HG03565 (cell line): ENCODE data around the gene UBE2V1.
"Not testable (repeated sequence)": the region's sequence is repeated elsewhere in the genome, so short reads cannot be mapped to it uniquely, and the experiment has no call there.

ENCODE experiments used
- ATAC-seq: cut with Tn5 transposase; IDR thresholded peaks from one replicate; pipeline ENCODE4 v1.9.1; 2021; ENCODE audit warnings: mild to moderate bottlenecking, moderate library complexity; ENCODE audit not compliant: unreplicated experiment

Gene UBE2V1

DNA sequence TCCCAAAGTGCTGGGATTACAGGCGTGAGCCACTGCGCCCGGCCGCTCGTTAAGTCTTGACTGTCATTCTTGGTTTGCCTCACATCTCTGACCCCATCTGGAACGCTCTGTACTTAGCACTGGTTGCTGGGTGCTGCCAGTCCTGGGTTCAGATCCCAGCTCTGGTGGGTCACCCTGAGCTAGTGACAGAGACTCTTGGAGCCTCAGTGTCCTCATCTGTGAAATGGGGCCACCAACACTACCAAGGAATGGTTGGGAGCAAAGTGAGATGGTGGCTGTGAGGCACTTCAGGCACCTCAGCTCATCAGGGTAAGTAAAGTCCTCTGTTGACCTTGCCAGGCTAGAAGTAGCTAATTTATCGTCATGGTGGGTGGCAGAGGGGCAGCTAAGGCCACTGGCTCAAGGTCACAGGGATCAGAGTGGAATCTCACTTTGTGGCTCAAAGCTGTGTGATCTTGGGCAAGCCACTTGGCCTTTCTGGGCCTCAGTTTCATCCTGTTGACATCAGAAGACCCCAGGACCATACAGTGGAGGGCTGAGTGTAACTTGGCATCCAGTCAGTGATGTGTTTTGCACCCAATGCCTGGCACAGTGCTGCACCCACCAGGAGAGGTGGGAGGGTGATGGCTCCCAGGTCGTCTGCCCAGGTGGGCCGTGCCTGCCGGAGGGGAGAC, 46.7 kb downstream of the UBE2V1 start:
- ATAC-seq, result no peak

DNA sequence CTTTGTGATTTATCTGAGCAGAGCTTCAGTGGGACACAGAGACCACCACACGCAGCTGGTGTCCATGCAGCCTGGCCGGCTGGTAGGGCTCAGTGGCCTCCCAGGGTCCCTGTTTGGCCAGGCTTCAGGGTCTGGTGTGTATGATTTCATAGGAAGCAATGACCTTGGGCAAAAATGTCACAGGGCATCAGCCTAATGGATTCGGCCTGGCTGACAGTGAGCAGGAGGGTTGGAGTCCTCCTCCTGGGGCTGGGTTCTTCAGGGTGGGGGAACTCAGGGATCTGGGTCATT, 47.7 kb downstream of the UBE2V1 start:
- ATAC-seq, result no peak

DNA sequence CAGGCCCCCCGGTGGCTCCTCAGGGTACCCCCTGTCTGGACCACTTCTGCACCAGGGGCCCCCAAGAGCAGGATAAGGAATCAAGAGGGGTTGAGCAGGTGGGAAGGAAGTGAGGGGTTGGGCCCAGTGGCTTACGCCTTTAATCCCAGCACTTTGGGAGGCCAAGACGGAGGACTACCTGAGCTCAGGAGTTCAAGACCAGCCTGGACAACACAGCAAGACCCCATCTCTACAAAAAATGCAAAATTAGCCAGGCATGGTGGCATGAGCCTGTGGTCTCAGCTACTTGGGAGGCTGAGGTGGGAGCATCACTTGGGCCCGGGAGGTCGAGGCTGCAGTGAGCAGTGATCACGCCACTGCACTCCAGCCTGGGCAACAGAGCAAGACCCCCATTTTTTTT, 49.2 kb downstream of the UBE2V1 start:
- not testable (repeated sequence) for ATAC-seq

DNA sequence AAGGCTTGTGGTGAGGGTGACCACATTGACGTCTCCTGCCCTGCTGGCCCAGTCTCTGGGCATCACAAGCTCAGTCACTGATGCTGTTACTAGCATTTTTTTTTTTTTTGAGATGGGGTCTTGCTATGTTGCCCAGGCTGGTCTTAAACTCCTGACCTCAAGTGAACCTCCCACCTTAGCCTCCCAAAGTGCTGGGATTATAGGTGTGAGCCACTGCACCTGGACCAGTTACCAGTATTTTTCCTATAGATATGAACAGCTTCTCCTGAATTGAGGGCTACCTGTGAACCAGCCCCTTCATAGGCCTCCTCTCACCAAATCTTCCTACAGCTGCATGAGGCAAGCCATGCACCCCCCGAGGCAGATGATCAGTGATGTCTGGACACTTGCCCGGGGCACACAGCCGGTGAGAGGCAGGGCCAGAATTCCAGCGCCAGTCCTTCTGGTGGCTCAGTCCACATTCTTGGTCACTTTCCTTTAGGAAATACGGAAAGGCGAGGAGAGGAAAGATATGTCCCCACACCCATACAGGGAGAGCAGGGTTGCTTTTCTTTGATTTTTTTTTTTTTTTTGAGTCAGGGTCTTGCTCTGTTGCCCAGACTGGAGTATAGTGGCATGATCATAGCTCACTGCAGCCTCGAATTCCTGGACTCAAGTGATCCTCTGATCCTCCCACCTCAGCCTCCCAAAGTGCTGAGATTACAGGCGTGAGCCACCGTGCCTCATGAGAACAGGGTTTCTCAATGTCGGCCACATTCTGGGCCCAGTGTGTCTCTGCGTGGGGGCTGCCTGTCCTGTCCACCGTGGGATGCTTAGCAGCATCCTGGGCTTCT, 50.7 kb downstream of the UBE2V1 start:
- ATAC-seq, result no peak

DNA sequence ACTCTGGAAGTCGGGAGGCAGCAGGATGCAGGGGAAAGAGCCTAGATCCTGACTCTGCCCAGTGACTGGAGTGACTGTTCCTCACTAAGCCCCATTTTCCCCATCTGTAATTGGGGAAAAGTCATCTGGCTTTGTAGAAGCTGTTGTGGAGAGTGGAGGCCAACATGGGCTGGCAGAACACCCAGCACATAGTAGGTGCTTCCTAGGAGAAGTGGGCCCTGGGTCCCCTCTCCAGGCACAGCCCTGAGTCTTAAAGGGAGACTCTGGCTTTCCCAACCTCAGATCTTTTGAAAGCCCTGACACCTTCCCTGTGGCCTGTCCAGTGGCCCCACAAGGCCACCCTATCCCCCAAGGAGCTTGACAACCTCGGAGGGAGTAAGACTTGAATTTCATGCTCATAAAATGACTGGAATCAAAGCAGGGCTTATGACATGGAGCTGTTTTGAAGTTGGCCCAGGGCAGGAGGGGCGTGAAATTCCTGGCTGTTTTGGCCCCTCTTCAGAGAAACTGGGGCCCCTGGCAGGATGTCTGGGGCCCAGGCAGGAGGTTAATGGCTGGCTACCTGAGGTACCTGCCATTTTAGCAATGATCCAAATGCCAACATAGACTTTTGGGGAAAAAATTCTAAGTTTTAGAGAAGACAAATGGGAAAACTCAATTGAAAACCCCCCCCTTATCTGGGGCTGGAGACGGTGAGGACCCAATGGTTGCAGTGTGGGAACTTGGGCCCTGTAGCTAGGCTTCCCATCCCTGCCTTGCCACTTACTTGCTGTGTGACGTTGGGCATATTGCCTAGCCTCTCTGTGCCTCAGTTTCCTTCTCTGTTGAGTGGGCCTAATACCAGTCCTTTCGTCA, 51.6 kb downstream of the UBE2V1 start:
- ATAC-seq, result no peak

DNA sequence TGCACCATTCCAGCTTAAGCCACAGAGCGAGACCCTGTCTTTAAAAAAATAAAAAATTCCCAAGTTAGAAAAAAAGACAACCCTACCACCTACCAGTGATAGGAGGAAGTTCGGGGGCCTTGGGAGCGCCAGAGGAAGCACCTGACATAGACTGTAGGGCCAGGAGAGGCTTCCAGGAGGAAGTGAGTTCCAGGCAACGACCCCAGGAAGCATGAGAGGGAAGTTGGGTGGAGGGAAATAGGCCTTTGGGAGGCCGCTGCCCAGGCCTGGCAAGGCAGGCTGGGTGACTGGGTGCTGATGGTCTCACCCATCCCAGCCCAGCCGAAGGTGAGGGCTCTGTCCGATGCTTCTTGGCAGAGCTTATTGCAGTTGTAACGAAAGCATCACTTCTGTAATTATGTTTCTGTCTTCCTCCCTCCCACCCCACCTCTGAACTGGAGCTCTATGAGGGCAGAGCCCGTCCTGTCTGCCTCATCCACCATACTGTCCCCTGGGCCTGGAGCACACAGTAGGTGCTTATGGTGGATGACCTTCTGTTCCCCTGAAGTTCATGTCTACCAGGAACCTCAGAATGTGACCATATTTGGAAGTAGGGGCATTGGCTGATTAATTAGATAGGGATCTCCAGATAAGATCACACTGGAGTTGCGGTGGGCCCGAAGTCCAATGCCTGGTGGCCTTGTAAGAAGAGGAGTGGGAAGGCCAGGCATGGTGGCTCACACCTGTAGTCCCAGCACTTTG, 54.1 kb downstream of the UBE2V1 start:
- ATAC-seq, result no peak

DNA sequence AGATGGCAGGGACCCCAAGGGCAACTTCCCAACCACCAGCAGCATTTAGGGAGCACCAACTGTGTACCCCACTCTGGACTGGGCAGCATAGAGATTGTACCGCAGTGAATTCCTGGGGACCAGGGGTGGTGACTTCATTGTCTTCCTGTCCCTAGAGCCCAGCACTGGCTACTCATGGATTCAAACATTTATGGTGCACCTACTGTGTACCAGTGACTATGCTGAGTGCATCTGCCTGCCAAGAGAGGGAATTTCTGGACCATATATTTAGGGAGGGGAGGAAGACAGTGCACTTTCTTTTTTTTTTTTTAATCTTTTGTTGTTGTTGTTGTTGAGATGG, 55.3 kb downstream of the UBE2V1 start:
- ATAC-seq, result no peak

DNA sequence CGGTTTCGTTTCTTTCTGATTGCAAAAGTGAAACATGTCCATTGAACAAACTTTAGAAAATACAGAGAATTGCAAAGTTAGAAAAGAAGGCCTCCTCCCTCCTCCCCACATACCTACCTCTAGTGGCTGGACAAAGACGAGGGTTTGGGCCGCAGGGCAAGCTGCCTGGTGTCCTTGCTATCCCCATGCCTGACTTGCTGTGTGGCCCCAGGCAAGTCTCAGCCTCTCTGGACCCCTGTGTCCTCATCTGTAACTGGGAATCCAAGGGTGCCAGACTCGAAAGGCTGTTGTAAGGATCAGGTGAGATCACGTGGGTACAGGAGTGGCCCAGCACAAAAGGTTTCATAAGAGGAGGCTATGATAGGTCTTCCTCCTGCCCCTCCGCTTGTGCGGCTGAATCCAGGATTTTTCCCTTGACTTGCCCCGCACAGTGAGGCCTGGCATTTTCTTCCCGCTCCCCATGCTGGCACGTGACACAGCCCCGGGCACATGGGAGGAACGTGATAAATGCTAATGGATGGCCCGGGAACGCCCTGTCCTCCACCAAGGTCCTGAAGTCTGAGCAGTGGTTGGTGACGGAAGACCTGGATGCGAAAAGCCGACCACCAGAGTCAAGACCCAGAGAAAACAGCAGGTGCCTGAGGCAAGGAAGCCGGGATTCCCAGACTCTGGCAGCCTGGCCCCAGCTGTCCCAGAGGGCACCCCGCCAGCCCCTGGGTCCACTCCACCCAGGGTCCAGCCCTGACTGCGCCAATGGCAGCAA, 55.8 kb downstream of the UBE2V1 start:
- no peak for ATAC-seq

DNA sequence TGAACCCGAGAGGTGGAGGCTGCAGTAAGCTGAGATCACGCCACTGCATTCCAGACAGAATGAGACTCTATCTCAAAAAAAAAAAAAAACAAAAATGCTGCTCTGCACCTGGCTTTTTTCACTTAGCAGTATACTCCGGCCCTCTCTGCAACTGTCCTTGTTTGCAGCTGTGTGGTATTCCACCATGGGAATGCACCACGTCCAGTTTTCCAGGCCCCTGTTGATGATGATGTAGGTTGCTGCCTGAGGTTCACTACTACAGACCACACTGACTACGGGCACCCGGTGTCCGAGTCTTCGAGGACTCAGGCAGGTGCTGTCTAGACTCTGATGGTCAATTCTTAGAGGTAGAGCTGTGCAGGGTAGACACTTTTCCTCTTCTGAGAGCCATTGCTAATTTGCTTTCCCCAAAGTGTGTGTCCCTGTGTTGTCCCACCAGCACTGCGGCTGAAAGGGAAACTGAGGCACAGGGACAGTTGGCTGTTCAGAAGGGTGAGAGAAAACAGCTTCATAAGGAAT, 56.5 kb downstream of the UBE2V1 start:
- no peak for ATAC-seq

DNA sequence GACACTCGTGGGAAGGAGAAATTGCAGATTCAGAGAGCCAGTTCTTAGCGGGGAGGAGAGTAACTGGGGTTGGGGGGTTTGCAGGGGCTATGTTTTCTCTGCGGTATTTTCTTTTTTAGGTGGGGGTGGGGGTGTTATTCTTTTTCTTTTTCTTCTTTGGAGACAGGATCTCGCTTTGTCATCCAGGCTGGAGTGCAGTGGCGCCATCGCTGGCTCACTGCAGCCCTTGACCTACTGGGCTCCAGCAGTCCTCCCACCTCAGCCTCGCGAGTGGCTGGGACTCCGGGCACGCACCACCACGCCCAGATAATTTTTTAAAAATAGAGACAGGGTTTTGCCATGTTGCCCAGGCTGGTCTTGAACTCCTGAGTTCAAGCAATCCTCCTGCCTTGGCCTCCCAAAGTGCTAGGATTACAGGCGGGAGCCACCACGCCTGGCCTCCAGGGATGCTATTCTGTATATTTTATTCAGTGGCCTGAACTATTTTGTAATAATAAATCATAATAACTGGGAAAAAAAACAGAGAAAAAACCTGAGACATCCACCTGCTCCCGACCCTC, 57.3 kb downstream of the UBE2V1 start:
- no peak for ATAC-seq

DNA sequence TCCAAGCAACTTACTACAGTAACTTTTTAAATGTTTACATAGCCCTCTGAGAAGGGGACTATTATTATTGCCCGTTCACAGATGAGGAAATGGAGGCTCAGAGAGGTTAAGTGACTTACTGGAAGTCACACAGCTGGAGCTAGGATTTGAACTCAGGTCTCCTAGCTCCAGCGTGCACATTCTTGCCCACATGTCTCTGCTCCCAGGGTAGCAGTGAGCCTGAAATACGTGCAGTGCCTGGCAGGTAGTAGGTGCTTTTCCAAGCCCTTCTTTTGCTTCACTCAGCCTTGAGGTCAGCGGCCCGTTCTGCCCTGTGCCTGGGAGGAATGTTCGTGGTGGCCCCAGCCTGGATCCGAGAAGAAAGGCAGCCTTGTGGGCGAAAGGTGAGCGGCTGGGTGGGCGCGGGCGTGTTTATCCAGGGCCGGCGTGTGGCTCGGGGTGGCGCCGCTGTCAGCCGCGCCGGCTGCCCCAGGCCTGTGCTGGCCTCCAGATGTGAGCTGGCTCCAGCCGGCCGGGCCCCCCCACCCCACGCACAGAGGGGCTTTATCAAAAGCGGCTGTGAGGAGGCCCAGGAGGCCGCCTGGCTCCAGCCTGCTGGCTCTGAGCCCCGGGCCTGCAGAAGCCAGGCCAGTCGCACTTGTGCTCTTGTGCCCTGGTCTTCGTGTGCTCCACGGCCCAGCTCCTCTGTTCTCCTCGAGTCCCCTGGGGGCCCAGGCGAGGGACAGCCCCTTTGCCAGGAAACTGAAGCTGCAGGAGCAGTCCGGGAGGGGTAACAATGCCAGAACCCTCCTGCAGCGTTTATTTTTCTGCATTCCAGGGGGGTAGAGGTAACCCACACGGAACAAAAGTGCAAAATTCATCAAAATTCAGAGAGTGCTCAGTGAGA, 58.1 kb downstream of the UBE2V1 start:
- no peak for ATAC-seq

DNA sequence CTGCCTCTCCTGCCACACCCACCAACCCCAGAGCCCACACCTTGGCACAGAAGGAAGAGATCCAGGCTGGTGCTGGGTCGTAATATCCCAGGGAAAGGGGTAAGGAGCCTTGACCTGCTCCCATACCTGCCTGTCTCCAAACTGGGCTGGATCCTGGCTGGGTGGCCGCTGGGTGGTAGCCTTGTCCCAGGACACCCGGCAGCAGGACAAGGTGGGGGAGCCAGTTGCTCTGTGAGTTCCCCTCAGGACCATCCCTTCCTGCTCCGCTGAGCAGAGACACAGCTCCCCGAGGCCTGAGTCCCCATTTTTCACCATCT, 58.8 kb downstream of the UBE2V1 start:
- ATAC-seq, result no peak

DNA sequence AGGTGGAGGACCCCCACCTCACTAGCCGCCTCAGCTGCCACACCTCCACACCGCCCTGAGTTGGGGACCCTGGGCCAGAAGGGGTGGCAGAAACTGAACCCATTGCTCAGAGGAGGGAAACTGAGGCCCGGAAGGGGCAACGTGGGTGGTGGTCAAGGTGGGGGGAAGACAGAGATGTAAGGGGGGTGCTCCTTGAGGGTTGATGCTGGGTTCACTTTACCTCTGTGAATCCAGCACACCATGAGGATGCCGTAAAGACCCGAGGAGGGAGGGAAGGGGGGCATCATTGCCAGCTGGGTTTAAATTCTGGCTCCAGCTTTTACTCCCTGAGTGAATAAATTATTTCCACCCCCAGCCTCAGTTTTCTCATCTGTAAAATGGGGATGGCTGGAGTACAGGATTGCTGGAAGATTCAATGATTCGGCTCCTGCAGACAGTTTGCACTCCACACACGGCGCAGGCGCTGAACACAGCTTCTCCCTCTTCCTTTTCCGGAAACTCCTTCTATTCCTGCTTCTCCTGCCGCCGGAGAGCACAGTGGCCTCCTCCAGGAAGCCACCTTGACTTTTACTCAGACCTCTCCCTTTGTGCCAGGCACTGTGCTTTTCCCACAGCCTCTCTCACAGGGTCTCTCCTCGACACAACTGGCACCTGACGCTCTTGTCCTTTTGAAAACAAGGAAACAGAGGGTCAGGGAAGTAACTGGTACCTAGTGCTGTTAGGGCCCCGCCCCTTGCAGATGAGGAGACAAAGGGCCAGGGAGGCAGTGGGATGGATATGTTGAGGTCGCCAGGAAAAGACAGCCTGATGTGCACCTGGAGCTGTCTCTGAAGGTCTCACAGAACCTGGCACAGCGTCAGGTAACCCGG, 59.4 kb downstream of the UBE2V1 start:
- no peak for ATAC-seq

DNA sequence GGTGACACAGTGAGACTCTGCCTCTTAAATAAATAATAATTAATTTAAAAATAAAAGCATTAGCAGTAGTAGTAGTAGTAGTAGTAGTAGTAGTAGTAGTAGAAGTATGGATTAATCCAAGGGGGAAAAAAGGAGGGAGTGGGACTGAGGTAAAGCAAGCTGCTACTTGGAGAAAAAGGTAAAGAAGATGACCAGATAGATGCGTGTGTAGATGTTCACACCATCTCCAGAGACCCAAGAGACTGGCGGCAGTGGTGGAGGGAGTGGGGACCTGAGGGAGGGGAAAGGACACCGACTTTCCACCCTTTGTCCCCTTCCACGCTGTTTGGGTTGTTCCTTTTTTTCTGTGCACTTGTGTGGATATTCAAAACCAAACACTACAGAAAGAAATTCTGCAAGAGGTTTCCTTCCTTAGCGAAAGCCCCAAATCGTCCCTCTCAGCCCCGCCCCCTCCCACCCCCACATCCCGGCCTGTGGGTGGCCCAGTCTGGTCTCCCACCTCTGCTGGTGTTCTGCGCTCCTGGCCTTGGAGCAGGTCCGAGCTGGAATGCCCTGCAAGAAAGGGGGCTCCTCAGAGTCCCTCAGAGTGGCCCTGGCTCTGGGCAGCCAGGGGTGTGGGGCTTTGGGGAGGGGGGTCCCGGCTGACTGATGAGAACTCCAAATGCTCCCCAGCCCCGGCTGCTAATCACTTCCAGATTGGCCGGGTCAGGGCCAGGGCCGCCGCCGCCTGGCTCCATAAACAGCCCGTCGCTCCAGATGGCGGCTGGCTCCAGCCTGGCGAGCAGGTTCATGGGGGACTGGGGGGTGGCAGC, 60.2 kb downstream of the UBE2V1 start:
- ATAC-seq, result no peak

DNA sequence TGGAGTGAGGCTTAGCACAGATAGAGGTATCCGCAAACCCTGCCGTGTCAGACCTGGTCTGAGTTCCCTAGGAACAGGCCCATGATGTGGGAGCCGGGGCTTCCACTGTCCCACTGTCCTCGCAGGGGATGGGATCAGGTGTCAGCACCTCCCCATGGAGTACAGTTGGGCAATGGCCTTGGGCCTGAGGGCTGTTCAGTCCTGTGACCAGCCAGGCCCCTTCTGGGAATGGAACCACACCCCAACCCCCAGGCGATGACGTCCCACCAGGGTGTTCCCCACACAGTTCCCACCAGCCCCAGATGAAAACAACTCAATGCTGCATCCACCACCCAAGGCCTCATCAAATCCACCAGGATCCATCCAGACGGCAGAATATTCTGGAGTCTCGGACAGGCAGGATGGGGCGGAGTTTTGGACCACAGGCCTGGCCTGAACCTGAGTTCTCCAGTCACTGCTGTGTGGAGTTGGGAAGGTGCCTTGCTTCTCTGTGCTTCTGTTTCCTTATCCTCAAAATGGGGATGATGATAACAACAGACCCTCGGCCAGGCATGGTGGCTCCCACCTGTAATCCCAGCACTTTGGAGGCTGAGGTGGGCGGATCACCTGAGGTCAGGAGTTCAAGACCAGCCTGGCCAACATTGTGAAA, 62.2 kb downstream of the UBE2V1 start:
- ATAC-seq, result no peak

DNA sequence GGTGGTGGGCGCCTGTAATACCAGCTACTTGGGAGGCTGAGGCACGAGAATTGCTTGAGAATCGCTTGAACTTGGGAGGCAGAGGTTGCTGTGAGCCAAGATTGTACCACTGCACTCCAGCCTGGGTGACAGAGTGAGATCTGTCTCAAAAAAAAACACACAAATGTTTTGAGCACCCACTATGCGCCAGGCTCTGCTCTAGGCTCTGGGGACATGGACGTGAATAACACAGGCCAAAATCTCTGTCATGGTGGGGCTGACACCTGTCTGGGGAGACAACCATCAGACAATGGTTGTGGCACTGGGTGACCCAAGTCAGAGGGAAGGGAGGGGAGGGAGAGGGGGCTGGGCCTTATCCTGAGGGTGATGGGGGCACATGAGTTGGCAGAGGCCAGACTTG, 62.7 kb downstream of the UBE2V1 start:
- ATAC-seq, result no peak
